OCI-LY1 (cell line): Measurements from ENCODE around the gene CACNA1C.

Source experiments
- EZH2 ChIP-seq: fragments of 200-600 bp; sonication (generic), shearing (Covaris generic); IDR thresholded peaks from 2 replicates; pipeline ENCODE4 v1.8.0; 2017; ENCODE audit warnings: borderline replicate concordance, mixed run types, mild to moderate bottlenecking, antibody characterized with exemption, low read length, moderate library complexity, mixed read lengths
- TF ChIP-seq, protein P1 (sequence below): fragments of 200-600 bp; sonication (generic), shearing (Covaris generic); IDR thresholded peaks from 2 replicates; pipeline ENCODE4 v1.5.1; 2017; ENCODE audit warnings: mild to moderate bottlenecking, antibody characterized with exemption, low read length, moderate library complexity, mixed read lengths

DNA sequence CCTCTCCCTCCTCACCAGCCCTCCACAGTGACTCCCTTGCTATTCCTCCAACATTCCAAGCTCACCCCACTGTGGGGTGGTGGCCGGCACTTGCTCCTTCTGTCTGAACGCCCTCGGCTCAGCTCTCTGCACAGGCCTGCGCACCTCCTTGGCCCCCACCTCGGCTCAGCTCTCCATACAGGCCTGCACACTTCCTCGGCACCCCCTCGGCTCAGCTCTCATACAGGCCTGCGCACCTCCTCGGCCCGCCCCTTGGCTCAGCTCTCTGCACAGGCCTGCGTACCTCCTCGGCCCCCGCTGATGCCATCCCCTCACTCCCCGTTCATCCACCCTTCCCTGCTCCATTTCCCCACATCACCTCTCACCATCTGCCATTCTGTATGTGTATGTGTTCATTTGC lies 409.3 kb downstream of the CACNA1C start:
- TF ChIP-seq, protein P1, sequence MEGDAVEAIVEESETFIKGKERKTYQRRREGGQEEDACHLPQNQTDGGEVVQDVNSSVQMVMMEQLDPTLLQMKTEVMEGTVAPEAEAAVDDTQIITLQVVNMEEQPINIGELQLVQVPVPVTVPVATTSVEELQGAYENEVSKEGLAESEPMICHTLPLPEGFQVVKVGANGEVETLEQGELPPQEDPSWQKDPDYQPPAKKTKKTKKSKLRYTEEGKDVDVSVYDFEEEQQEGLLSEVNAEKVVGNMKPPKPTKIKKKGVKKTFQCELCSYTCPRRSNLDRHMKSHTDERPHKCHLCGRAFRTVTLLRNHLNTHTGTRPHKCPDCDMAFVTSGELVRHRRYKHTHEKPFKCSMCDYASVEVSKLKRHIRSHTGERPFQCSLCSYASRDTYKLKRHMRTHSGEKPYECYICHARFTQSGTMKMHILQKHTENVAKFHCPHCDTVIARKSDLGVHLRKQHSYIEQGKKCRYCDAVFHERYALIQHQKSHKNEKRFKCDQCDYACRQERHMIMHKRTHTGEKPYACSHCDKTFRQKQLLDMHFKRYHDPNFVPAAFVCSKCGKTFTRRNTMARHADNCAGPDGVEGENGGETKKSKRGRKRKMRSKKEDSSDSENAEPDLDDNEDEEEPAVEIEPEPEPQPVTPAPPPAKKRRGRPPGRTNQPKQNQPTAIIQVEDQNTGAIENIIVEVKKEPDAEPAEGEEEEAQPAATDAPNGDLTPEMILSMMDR, result no peak
- TF ChIP-seq EZH2, result no peak
